Mucosa of rectum (tissue), 2 donors: ENCODE results near the gene ASB8.
"Not testable (repeated sequence)": the region's sequence is repeated elsewhere in the genome, so short reads cannot be mapped to it uniquely, and the experiment has no call there.

Experiments used
- H3K27ac ChIP-seq, 2 donors: one replicate each; pipeline ENCODE4 v1.7.0; 2013; ENCODE audit warnings: inconsistent platforms in 2 of 2, low read depth in 2 of 2, low read length in 2 of 2
- H3K27me3 ChIP-seq, 2 donors: one replicate each; pipeline ENCODE4 v1.7.0; 2013; ENCODE audit warnings: low read length in 2 of 2; ENCODE audit not compliant: control insufficient read depth in 2 of 2, insufficient read depth in 2 of 2
- H3K36me3 ChIP-seq, 2 donors: one replicate each; pipeline ENCODE4 v1.7.0; 2013; ENCODE audit warnings: low read length in 2 of 2; ENCODE audit not compliant: control insufficient read depth in 2 of 2, insufficient read depth in 2 of 2
- H3K4me1 ChIP-seq, 2 donors: one replicate each; pipeline ENCODE4 v1.7.0; 2013; ENCODE audit warnings: low read length in 2 of 2, mild to moderate bottlenecking in 1 of 2; ENCODE audit not compliant: control insufficient read depth in 2 of 2, insufficient read depth in 2 of 2
- H3K4me3 ChIP-seq, 2 donors: one replicate each; pipeline ENCODE4 v1.7.0; 2013; ENCODE audit warnings: low read length in 2 of 2
- H3K9ac ChIP-seq, 2 donors: one replicate each; pipeline ENCODE4 v1.7.0; 2013; ENCODE audit warnings: low read length in 2 of 2, low read depth in 1 of 2, mild to moderate bottlenecking in 1 of 2
- H3K9me3 ChIP-seq, 2 donors: one replicate each; pipeline ENCODE4 v1.7.0; 2013; ENCODE audit warnings: low read length in 2 of 2; ENCODE audit not compliant: control insufficient read depth in 2 of 2
- donor health status: healthy.
- donor health status: Normal muscosa, but diverticular disease.

The ASB8 gene

DNA sequence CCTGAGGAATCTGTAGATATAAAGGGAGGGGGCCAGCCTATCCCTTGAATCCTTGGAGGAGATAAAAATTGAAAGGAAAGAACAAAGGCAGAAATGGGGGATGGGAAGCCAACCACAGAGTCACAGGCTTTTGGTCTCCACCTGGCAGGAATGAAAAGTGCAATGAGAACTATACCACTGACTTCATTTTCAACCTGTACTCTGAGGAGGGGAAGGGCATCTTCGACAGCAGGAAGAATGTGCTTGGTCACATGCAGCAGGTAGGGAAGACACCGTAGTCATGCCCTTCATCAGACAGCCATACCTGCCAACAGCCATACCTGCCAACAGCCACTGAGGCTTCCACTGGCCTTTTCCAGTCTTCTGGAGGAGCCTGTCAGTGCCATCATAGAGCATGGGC is 13.4 kb downstream of the ASB8 start:
- no peak overlapping the region for H3K4me3 ChIP-seq
- no peaks in the 10 kb centered on the region for H3K9me3 ChIP-seq
- no peak overlapping the region for H3K27ac ChIP-seq
- H3K36me3 ChIP-seq, result peaks cover 28 to 80% of the 10 kb centered on the region in 2 donors
- no peaks in the 10 kb centered on the region for H3K4me1 ChIP-seq
- no peak overlapping the region for H3K9ac ChIP-seq
- no peaks in the 10 kb centered on the region for H3K27me3 ChIP-seq

DNA sequence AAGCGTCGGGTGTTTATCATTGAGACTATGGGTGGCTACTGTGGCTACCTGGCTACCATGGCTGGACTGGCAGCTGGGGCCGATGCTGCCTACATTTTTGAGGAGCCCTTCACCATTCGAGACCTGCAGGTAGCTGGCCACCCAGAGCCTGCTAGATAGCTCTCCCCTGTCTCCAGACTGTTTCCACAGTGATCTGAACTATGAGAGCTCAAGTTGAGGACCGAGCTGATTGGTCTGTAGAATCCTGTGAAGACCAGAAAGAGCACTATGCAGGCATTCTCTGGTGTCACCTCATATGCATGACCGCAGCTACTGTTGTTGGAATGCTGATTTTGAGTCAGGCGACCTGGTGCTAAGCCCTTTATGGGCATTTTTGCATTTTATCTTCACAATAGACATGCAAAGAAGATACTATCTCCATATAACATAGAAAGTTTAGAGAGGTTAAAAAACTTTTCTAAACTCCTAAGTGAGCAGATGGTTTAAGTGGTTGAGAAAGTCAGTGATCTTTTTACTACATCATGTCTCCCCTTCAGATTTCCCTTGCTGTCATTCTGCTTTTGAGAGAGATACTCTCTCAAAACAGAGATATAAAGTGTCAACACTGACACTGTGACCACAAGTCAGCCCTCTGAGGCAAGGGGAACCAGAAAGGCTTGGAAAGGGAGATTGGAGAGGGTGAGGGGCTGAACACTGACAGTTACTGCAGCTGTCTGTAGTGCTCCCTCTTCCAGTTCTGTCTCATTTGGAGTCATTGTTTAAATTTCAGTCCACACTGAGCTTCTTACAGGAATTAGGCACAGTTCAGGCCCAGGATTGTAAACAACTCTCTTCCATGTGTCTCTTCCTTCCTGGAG is 14.3 kb downstream of the ASB8 start:
- no peak overlapping the region for H3K4me3 ChIP-seq
- H3K36me3 ChIP-seq, result peaks cover 28 to 80% of the 10 kb centered on the region in 2 donors
- H3K27me3 ChIP-seq, result no peaks in the 10 kb centered on the region
- no peaks in the 10 kb centered on the region for H3K4me1 ChIP-seq
- H3K9me3 ChIP-seq, result no peaks in the 10 kb centered on the region
- no peak overlapping the region for H3K9ac ChIP-seq
- no peak overlapping the region for H3K27ac ChIP-seq

GRCh38 chr12:48135027-48135426 is 22.3 kb downstream of the ASB8 start:
- Histone ChIP-seq H3K27ac (no peak overlapping the region), H3K36me3 (peaks cover 45 to 63% of the 10 kb centered on the region in 2 donors), H3K27me3 (no peaks in the 10 kb centered on the region), H3K9me3 (no peaks in the 10 kb centered on the region), H3K4me1 (no peaks in the 10 kb centered on the region), H3K4me3 (no peak overlapping the region), H3K9ac (no peak overlapping the region)

GRCh38 chr12:48132826-48133225 is 24.5 kb downstream of the ASB8 start:
- no peak overlapping the region for H3K9ac ChIP-seq
- H3K27me3 ChIP-seq, result no peaks in the 10 kb centered on the region
- H3K4me3 ChIP-seq, result no peak overlapping the region
- H3K27ac ChIP-seq, result no peak overlapping the region
- H3K36me3 ChIP-seq, result peaks cover 49 to 50% of the 10 kb centered on the region in 2 donors
- no peaks in the 10 kb centered on the region for H3K4me1 ChIP-seq
- H3K9me3 ChIP-seq, result no peaks in the 10 kb centered on the region

DNA sequence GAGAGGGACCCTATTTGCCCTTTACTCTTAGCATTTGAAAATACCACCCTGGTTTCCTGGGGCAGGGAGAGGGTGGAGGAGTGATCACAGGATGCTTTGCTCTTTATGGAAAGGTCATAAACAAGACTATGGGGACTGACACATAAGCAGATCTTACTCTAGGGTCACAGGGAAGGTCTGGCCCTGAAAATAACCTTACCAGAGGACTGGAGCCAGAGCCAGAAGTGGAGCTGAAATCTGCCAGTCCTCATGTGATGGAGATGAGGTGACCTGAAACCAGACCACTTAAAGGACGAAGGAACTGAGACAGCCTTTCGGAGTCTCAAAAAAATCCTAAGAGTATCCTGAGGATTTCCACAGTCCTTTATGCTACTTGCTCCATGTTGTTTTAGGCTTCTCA is 25.8 kb downstream of the ASB8 start:
- Histone ChIP-seq H3K4me1 (no peaks in the 10 kb centered on the region), H3K36me3 (peaks cover 46 to 52% of the 10 kb centered on the region in 2 donors)

GRCh38 chr12:48129376-48129775 is 27.9 kb downstream of the ASB8 start:
- H3K27ac ChIP-seq, result no peak overlapping the region

More for the DNA sequence above, 25.8 kb downstream of the ASB8 start:
- H3K9me3 ChIP-seq, result no peaks in the 10 kb centered on the region
- H3K4me3 ChIP-seq, result no peak overlapping the region
- H3K9ac ChIP-seq, result no peak overlapping the region
- H3K27me3 ChIP-seq, result no peaks in the 10 kb centered on the region
- no peak overlapping the region for H3K27ac ChIP-seq

GRCh38 chr12:48128800-48129199 is 28.5 kb downstream of the ASB8 start:
- Histone ChIP-seq H3K36me3 (peaks cover 31 to 36% of the 10 kb centered on the region in 2 donors), H3K9me3 (no peaks in the 10 kb centered on the region), H3K9ac (no peak overlapping the region), H3K4me1 (no peaks in the 10 kb centered on the region), H3K27ac (no peak overlapping the region), H3K27me3 (no peaks in the 10 kb centered on the region), H3K4me3 (no peak overlapping the region)

More at GRCh38 chr12:48129376-48129775, 27.9 kb downstream of the ASB8 start:
- H3K4me1 ChIP-seq, result no peaks in the 10 kb centered on the region
- H3K4me3 ChIP-seq, result no peak overlapping the region
- H3K36me3 ChIP-seq, result peaks cover 36 to 40% of the 10 kb centered on the region in 2 donors
- no peak overlapping the region for H3K9ac ChIP-seq
- no peaks in the 10 kb centered on the region for H3K27me3 ChIP-seq
- H3K9me3 ChIP-seq, result no peaks in the 10 kb centered on the region

GRCh38 chr12:48126953-48127630 is 30.2 kb downstream of the ASB8 start:
- Histone ChIP-seq H3K9me3 (no peaks in the 10 kb centered on the region), H3K4me3 (no peak overlapping the region), H3K36me3 (peaks cover 17 to 26% of the 10 kb centered on the region in 2 donors), H3K27ac (no peak overlapping the region), H3K27me3 (no peaks in the 10 kb centered on the region), H3K9ac (no peak overlapping the region), H3K4me1 (peaks cover 0 to 3% of the 10 kb centered on the region in 2 donors)

- Histone ChIP-seq H3K9ac (no peak overlapping the region), H3K36me3 (peaks cover 9 to 15% of the 10 kb centered on the region in 2 donors), H3K27me3 (no peaks in the 10 kb centered on the region), H3K4me3 (no peak overlapping the region), H3K4me1 (peaks cover 0 to 3% of the 10 kb centered on the region in 2 donors), H3K9me3 (no peaks in the 10 kb centered on the region), H3K27ac (no peak overlapping the region)
Observed at GRCh38 chr12:48125985-48126384, 31.3 kb downstream of the ASB8 start.

DNA sequence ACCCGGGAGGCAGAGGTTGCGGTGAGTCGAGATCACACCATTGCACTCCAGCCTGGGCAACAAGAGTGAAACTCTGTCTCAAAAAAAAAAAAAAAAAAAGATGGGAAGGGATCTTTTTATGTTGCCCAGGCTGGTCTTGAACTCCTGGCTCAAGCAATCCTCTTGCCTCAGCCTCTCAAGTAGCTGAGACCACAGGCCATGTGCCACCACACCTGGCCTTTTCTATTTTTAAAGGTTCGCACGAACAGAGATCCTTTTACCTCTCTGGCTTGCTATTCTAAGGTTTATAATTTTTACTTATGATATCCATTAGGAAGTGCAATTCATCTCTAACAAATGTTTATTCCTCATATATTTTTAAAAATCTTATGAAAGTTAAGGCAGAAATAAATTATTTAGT is 31.8 kb downstream of the ASB8 start:
- H3K9me3 ChIP-seq, H3K27me3 ChIP-seq, H3K9ac ChIP-seq, H3K27ac ChIP-seq, H3K4me1 ChIP-seq, H3K4me3 ChIP-seq: not testable (repeated sequence)
- H3K36me3 ChIP-seq, result peaks cover 8 to 13% of the 10 kb centered on the region in 2 donors
